HG03045 (cell line): Measurements from ENCODE around the gene SELENOH.
A peak's percentile ranks its signal among the peaks of the same experiment; 100 is the strongest.
"Not testable (repeated sequence)": the region's sequence is repeated elsewhere in the genome, so short reads cannot be mapped to it uniquely, and the experiment has no call there.

Experiments
- ATAC-seq: cut with Tn5 transposase; IDR thresholded peaks from one replicate; pipeline ENCODE4 v1.9.1; 2021; ENCODE audit warnings: mild to moderate bottlenecking, moderate library complexity; ENCODE audit not compliant: unreplicated experiment

Gene SELENOH

GRCh38 chr11:57741132-57742086 is at the start of gene SELENOH:
Gene SELENOH (plus strand): TSS chr11:57741491. CDS start chr11:57741596, 105 bp downstream.
- peak; percentile 86 for ATAC-seq

- no peak for ATAC-seq
These were observed 42.4 kb upstream of the SELENOH start for GRCh38 chr11:57698843-57699365.

GRCh38 chr11:57699813-57700212 is 41.5 kb upstream of the SELENOH start:
- ATAC-seq, result no peak

GRCh38 chr11:57700425-57700824 is 40.9 kb upstream of the SELENOH start:
- no peak for ATAC-seq

GRCh38 chr11:57703341-57703740 is 38.0 kb upstream of the SELENOH start:
- ATAC-seq, result no peak

GRCh38 chr11:57704932-57705331 is 36.4 kb upstream of the SELENOH start:
- no peak for ATAC-seq

GRCh38 chr11:57705432-57705831 is 35.9 kb upstream of the SELENOH start:
- ATAC-seq, result not testable (repeated sequence)

GRCh38 chr11:57709802-57710367 is 31.4 kb upstream of the SELENOH start:
- no peak for ATAC-seq

- ATAC-seq, result peak; percentile 49
These were observed 29.7 kb upstream of the SELENOH start, which contains the start of gene MED19 for GRCh38 chr11:57711414-57712255. Gene MED19 (minus strand): TSS chr11:57712215. CDS start chr11:57712179, 36 bp downstream.

- ATAC-seq, result peak; percentile 93
These were observed 28.8 kb upstream of the SELENOH start, which contains the start of gene TMX2 for GRCh38 chr11:57712256-57713150. Gene TMX2 (plus strand): TSS chr11:57712593. CDS start chr11:57712619, 26 bp downstream.

GRCh38 chr11:57713835-57714234 is 27.5 kb upstream of the SELENOH start:
- no peak for ATAC-seq

- ATAC-seq, result not testable (repeated sequence)
These were observed 24.6 kb upstream of the SELENOH start for GRCh38 chr11:57716726-57717125.

- no peak for ATAC-seq
These were observed 14.1 kb upstream of the SELENOH start for GRCh38 chr11:57727185-57727584.

GRCh38 chr11:57728829-57729228 is 12.5 kb upstream of the SELENOH start:
- ATAC-seq, result no peak

GRCh38 chr11:57729479-57729878 is 11.8 kb upstream of the SELENOH start:
- no peak for ATAC-seq

- no peak for ATAC-seq
These were observed 8.6 kb upstream of the SELENOH start for GRCh38 chr11:57732661-57733060.

GRCh38 chr11:57735619-57736298 is 5.5 kb upstream of the SELENOH start:
- ATAC-seq, result no peak

GRCh38 chr11:57742087-57742452 is 779 bp downstream of the SELENOH start:
- no peak for ATAC-seq

- no peak for ATAC-seq
These were observed 3.1 kb downstream of the SELENOH start for GRCh38 chr11:57744357-57744756.
